ENCODE results near the gene ELK1.
"Not testable (repeated sequence)": the region's sequence is repeated elsewhere in the genome, so short reads cannot be mapped to it uniquely, and the experiment has no call there.

ELK1 gene

GRCh38 chrX:47650164-47651042 is at the start of gene ELK1:
Gene ELK1 (minus strand): TSS chrX:47650563. CDS start chrX:47641441, 9,122 bp downstream.
- FAIRE-seq (no peak), DNase-seq (ENCODE audit: low spot score) (peak; percentile 94)

GRCh38 chrX:47697181-47697580 is 46.8 kb upstream of the ELK1 start:
- no peak for DNase-seq (ENCODE audit: low spot score)
- FAIRE-seq = no peak

GRCh38 chrX:47690175-47690574 is 39.8 kb upstream of the ELK1 start:
- no peak for FAIRE-seq
- DNase-seq (ENCODE audit: low spot score) = no peak

- DNase-seq (ENCODE audit: low spot score) (no peak), FAIRE-seq (no peak)
Observed at GRCh38 chrX:47687263-47687662, 36.9 kb upstream of the ELK1 start.

- DNase-seq (ENCODE audit: low spot score) (no peak), FAIRE-seq (no peak)
Observed at GRCh38 chrX:47683829-47684205, 33.5 kb upstream of the ELK1 start.

GRCh38 chrX:47683184-47683828 is 32.9 kb upstream of the ELK1 start:
- no peak for FAIRE-seq
- DNase-seq (ENCODE audit: low spot score) = no peak

GRCh38 chrX:47675959-47676859 is 25.8 kb upstream of the ELK1 start:
- FAIRE-seq; DNase-seq (ENCODE audit: low spot score): not testable (repeated sequence)

GRCh38 chrX:47674776-47675175 is 24.4 kb upstream of the ELK1 start:
- DNase-seq (ENCODE audit: low spot score) = no peak
- FAIRE-seq = no peak

- DNase-seq (ENCODE audit: low spot score); FAIRE-seq: not testable (repeated sequence)
Observed at GRCh38 chrX:47665797-47666196, 15.4 kb upstream of the ELK1 start.

- DNase-seq (ENCODE audit: low spot score) = no peak
- no peak for FAIRE-seq
Observed at GRCh38 chrX:47664737-47665136, 14.4 kb upstream of the ELK1 start.

- no peak for FAIRE-seq
- peak; percentile 34 for DNase-seq (ENCODE audit: low spot score)
Observed at GRCh38 chrX:47662144-47662657, 11.8 kb upstream of the ELK1 start.

- FAIRE-seq (no peak), DNase-seq (ENCODE audit: low spot score) (no peak)
Observed at GRCh38 chrX:47661539-47661938, 11.2 kb upstream of the ELK1 start.

GRCh38 chrX:47659421-47659726 is 9.0 kb upstream of the ELK1 start:
- FAIRE-seq (no peak), DNase-seq (ENCODE audit: low spot score) (no peak)

- FAIRE-seq (peak; percentile 75), DNase-seq (ENCODE audit: low spot score) (peak; percentile 91)
Observed at GRCh38 chrX:47658684-47659420, 8.5 kb upstream of the ELK1 start, which contains the start of gene UXT. Gene UXT (minus strand): TSS chrX:47659180. CDS start chrX:47658927, 253 bp downstream.

- FAIRE-seq (no peak), DNase-seq (ENCODE audit: low spot score) (no peak)
Observed at GRCh38 chrX:47658301-47658683, 7.9 kb upstream of the ELK1 start.

GRCh38 chrX:47651043-47651905 is 911 bp upstream of the ELK1 start:
- FAIRE-seq (no peak), DNase-seq (ENCODE audit: low spot score) (no peak)

- FAIRE-seq (no peak), DNase-seq (ENCODE audit: low spot score) (no peak)
Observed at GRCh38 chrX:47649781-47650163, 591 bp downstream of the ELK1 start.

- FAIRE-seq (no peak), DNase-seq (ENCODE audit: low spot score) (no peak)
Observed at GRCh38 chrX:47649271-47649670, 1.1 kb downstream of the ELK1 start.

GRCh38 chrX:47648376-47648775 is 2.0 kb downstream of the ELK1 start:
- no peak for DNase-seq (ENCODE audit: low spot score)
- FAIRE-seq = no peak

- no peak for DNase-seq (ENCODE audit: low spot score)
- no peak for FAIRE-seq
Observed at GRCh38 chrX:47646636-47647035, 3.7 kb downstream of the ELK1 start.

Data from urothelium cell line (cell line).